Testis (tissue), 2 donors: ENCODE data around the gene SYNGR3.

ENCODE experiments used
- CTCF ChIP-seq, 3 experiments: fragments of 450-650 bp in 2 of 3; fragments of 200-600 bp in 1 of 3; sonication (generic) in 1 of 3; IDR thresholded peaks; one replicate each; pipeline ENCODE4 v1.5.1; 2016 to 2019; ENCODE audit warnings: antibody characterized with exemption in 3 of 3, mild to moderate bottlenecking in 2 of 3, moderate library complexity in 1 of 3
- POLR2A ChIP-seq: fragments of 450-650 bp; IDR thresholded peaks from one replicate; pipeline ENCODE4 v1.6.1; 2017; ENCODE audit warnings: antibody characterized with exemption, mild to moderate bottlenecking, moderate library complexity

GRCh38 chr16:2001035-2001434, 11.3 kb downstream of the SYNGR3 start:
- TF ChIP-seq CTCF (IDR thresholded peaks at IDR 0.05) (no peak), POLR2A (no peak)
